Smooth muscle cell of the pulmonary artery (primary cell): Measurements from ENCODE around the gene SMARCA1. TPM values are rescaled to one million over a fixed set of nuclear protein-coding genes. Genes with fewer than 3 reads are reported as not detected.

ENCODE experiments used
- total RNA-seq: library from RNA; depleted of rRNA; stranded (reverse); fragments of >200 nt; gene quantifications from 2 replicates; pipeline ENCODE4 v1.2.3, GENCODE V29; 2014

Gene SMARCA1
- 70.9 and 83.1 TPM in 2 replicates for total RNA-seq

GRCh38 chrX:129523079-129523911 lies at the start of gene SMARCA1:
Gene SMARCA1, minus strand, starts transcription at chrX:129523490. Its CDS starts 120 bp downstream, at chrX:129523370.

GRCh38 chrX:129540068-129540653 lies 16.9 kb upstream of the SMARCA1 start, which contains the start of gene OCRL:
Gene OCRL, plus strand, starts transcription at chrX:129540259. Its CDS starts 181 bp downstream, at chrX:129540440.

Other genes with a start within 250 kb of the SMARCA1 start
- gene OCRL, start 16.8 kb upstream of the SMARCA1 start, total RNA-seq = 25.7 and 29.0 TPM in 2 replicates
- gene APLN, start 131.5 kb upstream of the SMARCA1 start, total RNA-seq = 10.8 and 15.6 TPM in 2 replicates
- gene XPNPEP2, start 215.5 kb upstream of the SMARCA1 start, total RNA-seq = 0.10 and 1.2 TPM in 2 replicates